HG02943 (cell line): ENCODE data around the gene ARHGAP26.
"Not testable (repeated sequence)": the region's sequence is repeated elsewhere in the genome, so short reads cannot be mapped to it uniquely, and the experiment has no call there.

Source experiments
- ATAC-seq: cut with Tn5 transposase; IDR thresholded peaks from one replicate; pipeline ENCODE4 v1.9.1; 2021; ENCODE audit warnings: mild to moderate bottlenecking, low read depth, moderate library complexity; ENCODE audit not compliant: unreplicated experiment

The ARHGAP26 gene

GRCh38 chr5:142945845-142946244 lies 175.7 kb downstream of the ARHGAP26 start:
- no peak for ATAC-seq

- ATAC-seq: no peak
Measured at GRCh38 chr5:142946547-142947426, 176.6 kb downstream of the ARHGAP26 start.

- no peak for ATAC-seq
Measured at GRCh38 chr5:142947427-142947709, 177.2 kb downstream of the ARHGAP26 start.

- no peak for ATAC-seq
Measured at GRCh38 chr5:142952229-142952628, 182.1 kb downstream of the ARHGAP26 start.

GRCh38 chr5:142952871-142953270 lies 182.7 kb downstream of the ARHGAP26 start:
- ATAC-seq: not testable (repeated sequence)

GRCh38 chr5:142954455-142954854 lies 184.3 kb downstream of the ARHGAP26 start:
- ATAC-seq: no peak

GRCh38 chr5:142955628-142956027 lies 185.5 kb downstream of the ARHGAP26 start:
- ATAC-seq: no peak

- ATAC-seq: no peak
Measured at GRCh38 chr5:142957528-142957927, 187.4 kb downstream of the ARHGAP26 start.

- ATAC-seq: no peak
Measured at GRCh38 chr5:142958944-142959682, 188.9 kb downstream of the ARHGAP26 start.

- no peak for ATAC-seq
Measured at GRCh38 chr5:142959683-142960657, 189.8 kb downstream of the ARHGAP26 start.

- ATAC-seq: no peak
Measured at GRCh38 chr5:142961440-142962173, 191.4 kb downstream of the ARHGAP26 start.

GRCh38 chr5:142962174-142962533 lies 192.0 kb downstream of the ARHGAP26 start:
- ATAC-seq: no peak

GRCh38 chr5:142965258-142966120 lies 195.3 kb downstream of the ARHGAP26 start:
- not testable (repeated sequence) for ATAC-seq

GRCh38 chr5:142966121-142966420 lies 195.9 kb downstream of the ARHGAP26 start:
- ATAC-seq: no peak

GRCh38 chr5:142969186-142969585 lies 199.0 kb downstream of the ARHGAP26 start:
- ATAC-seq: no peak

- ATAC-seq: no peak
Measured at GRCh38 chr5:142969624-142970439, 199.7 kb downstream of the ARHGAP26 start.

- no peak for ATAC-seq
Measured at GRCh38 chr5:142970440-142971030, 200.4 kb downstream of the ARHGAP26 start.
